Gastroesophageal sphincter (tissue), 4 donors: Measurements from ENCODE around the gene TMEM229B. TPM values are rescaled to one million over a fixed set of nuclear protein-coding genes. Genes with fewer than 3 reads are reported as not detected.

ENCODE experiments used
- ATAC-seq: fragments of 150-250 bp; one replicate; pipeline ENCODE4 v1.9.1; 2016; ENCODE audit warnings: mild to moderate bottlenecking, moderate library complexity
- H3K27ac ChIP-seq, 4 donors: fragments of 200-600 bp; sonication (generic) in 3 of 4; 1 replicate in 3 of 4; 2 replicates in 1 of 4; pipeline ENCODE4 v1.5.1; 2016 to 2019
- H3K27me3 ChIP-seq: fragments of 200-600 bp; sonication (generic); one replicate; pipeline ENCODE4 v1.5.1; 2019
- H3K36me3 ChIP-seq, 2 donors: fragments of 200-600 bp; sonication (generic); one replicate each; pipeline ENCODE4 v1.5.1; 2019; ENCODE audit warnings: control low read depth in 1 of 2
- H3K4me1 ChIP-seq, 3 donors: fragments of 200-600 bp; sonication (generic); 1 replicate in 2 of 3; 2 replicates in 1 of 3; pipeline ENCODE4 v1.5.1; 2016 to 2019; ENCODE audit warnings: control low read depth in 2 of 3
- H3K4me3 ChIP-seq, 2 donors: fragments of 200-600 bp; sonication (generic); one replicate each; pipeline ENCODE4 v1.5.1; 2019; ENCODE audit warnings: mild to moderate bottlenecking in 1 of 2, moderate library complexity in 1 of 2
- H3K9me3 ChIP-seq, 3 donors: fragments of 200-600 bp; sonication (generic); one replicate each; pipeline ENCODE4 v1.5.1; 2017 to 2019; ENCODE audit warnings: control low read depth in 2 of 3
- CTCF ChIP-seq, 4 experiments: fragments of 200-600 bp in 2 of 4; fragments of 450-650 bp in 2 of 4; sonication (generic) in 1 of 4; IDR thresholded peaks; one replicate each; pipeline ENCODE4 v1.5.1; 2017 to 2019; ENCODE audit warnings: antibody characterized with exemption in 4 of 4, mild to moderate bottlenecking in 2 of 4, moderate library complexity in 2 of 4
- EP300 ChIP-seq: sonication (generic); formaldehyde crosslinking; IDR thresholded peaks from one replicate; pipeline ENCODE4 v1.6.1; 2017; ENCODE audit warnings: antibody characterized with exemption, mild to moderate bottlenecking
- POLR2A ChIP-seq, 2 donors: fragments of 450-650 bp; IDR thresholded peaks; one replicate each; pipeline ENCODE4 v1.6.1; 2017; ENCODE audit warnings: antibody characterized with exemption in 2 of 2, mild to moderate bottlenecking in 2 of 2, moderate library complexity in 1 of 2
- POLR2AphosphoS5 ChIP-seq: sonication (generic); formaldehyde crosslinking; IDR thresholded peaks from one replicate; pipeline ENCODE4 v1.6.1; 2017; ENCODE audit warnings: antibody characterized with exemption
- WGBS, 2 donors: methylation state at CpG; one replicate each; pipeline ENCODE4 v1.1.5; 2018; ENCODE audit warnings: low coverage in 1 of 2; 5-methylcytosine and 5-hydroxymethylcytosine counted together
- total RNA-seq, 4 donors: library from RNA; depleted of rRNA; stranded (reverse); fragments of >200 nt; gene quantifications; one replicate each; pipeline ENCODE4 v1.1.0, GENCODE V29; 2016

The TMEM229B gene
- total RNA-seq, 4 donors from 2014 or later = 0.94 to 3.9 (median 2.5) TPM

GRCh38 chr14:67527756-67528155 lies 39.2 kb upstream of the TMEM229B start:
- Histone ChIP-seq H3K4me3 (no peak overlapping the region), H3K27ac (no peak overlapping the region), H3K27me3 (peaks cover 29% of the 10 kb centered on the region), H3K9me3 (no peaks in the 10 kb centered on the region), H3K36me3 (no peaks in the 10 kb centered on the region), H3K4me1 (peaks cover 0 to 9% (median 0%) of the 10 kb centered on the region in 3 donors)
- TF ChIP-seq POLR2A (IDR thresholded peaks at IDR 0.05) (no peak), CTCF (IDR thresholded peaks at IDR 0.05) (no peak), EP300 (no peak), POLR2AphosphoS5 (no peak)
- no peak for ATAC-seq
- WGBS, 2 donors = 69 to 100% methylated on average over 1 to 2 of the region's 5 CpGs

GRCh38 chr14:67526676-67527459 lies 38.3 kb upstream of the TMEM229B start:
- 87 to 98% methylated on average over 5 to 6 of the region's 8 CpGs for WGBS, 2 donors
- H3K4me3 ChIP-seq = no peak overlapping the region
- H3K36me3 ChIP-seq = no peaks in the 10 kb centered on the region
- peak; percentile 66 for ATAC-seq
- no peak overlapping the region for H3K27ac ChIP-seq
- no peak for TF ChIP-seq EP300
- peak; percentile 22 to 64 (median 55) for TF ChIP-seq CTCF (IDR thresholded peaks at IDR 0.05)
- TF ChIP-seq POLR2A (IDR thresholded peaks at IDR 0.05) = no peak
- no peak for TF ChIP-seq POLR2AphosphoS5
- no peaks in the 10 kb centered on the region for H3K9me3 ChIP-seq
- no peaks in the 10 kb centered on the region for H3K4me1 ChIP-seq
- peaks cover 38% of the 10 kb centered on the region for H3K27me3 ChIP-seq

- 35 to 50% methylated on average over 4 of the region's 6 CpGs for WGBS, 2 donors
- peaks cover 44% of the 10 kb centered on the region for H3K27me3 ChIP-seq
- no peak overlapping the region for H3K27ac ChIP-seq
- no peaks in the 10 kb centered on the region for H3K9me3 ChIP-seq
- TF ChIP-seq POLR2A (IDR thresholded peaks at IDR 0.05) (no peak), CTCF (IDR thresholded peaks at IDR 0.05) (no peak), EP300 (no peak), POLR2AphosphoS5 (no peak)
- H3K36me3 ChIP-seq = no peaks in the 10 kb centered on the region
- H3K4me1 ChIP-seq = no peaks in the 10 kb centered on the region
- H3K4me3 ChIP-seq = no peak overlapping the region
- no peak for ATAC-seq
Measured at GRCh38 chr14:67526181-67526580, 37.7 kb upstream of the TMEM229B start.

GRCh38 chr14:67525389-67525788 lies 36.9 kb upstream of the TMEM229B start:
- no peaks in the 10 kb centered on the region for H3K4me1 ChIP-seq
- no peak overlapping the region for H3K4me3 ChIP-seq
- no peaks in the 10 kb centered on the region for H3K36me3 ChIP-seq
- no peaks in the 10 kb centered on the region for H3K9me3 ChIP-seq
- no peak for ATAC-seq
- 56 to 78% methylated on average over 4 of the region's 4 CpGs for WGBS, 2 donors
- peaks cover 48% of the 10 kb centered on the region for H3K27me3 ChIP-seq
- H3K27ac ChIP-seq = no peak overlapping the region
- TF ChIP-seq POLR2A (IDR thresholded peaks at IDR 0.05) (no peak), POLR2AphosphoS5 (no peak), CTCF (IDR thresholded peaks at IDR 0.05) (no peak), EP300 (no peak)

- Histone ChIP-seq H3K36me3 (no peaks in the 10 kb centered on the region), H3K4me3 (no peak overlapping the region), H3K27me3 (peaks cover 55% of the 10 kb centered on the region), H3K9me3 (no peaks in the 10 kb centered on the region), H3K4me1 (no peaks in the 10 kb centered on the region), H3K27ac (no peak overlapping the region)
- no peak for TF ChIP-seq POLR2A (IDR thresholded peaks at IDR 0.05)
- no peak for ATAC-seq
- WGBS, 2 donors = 67 to 78% methylated on average over 3 of the region's 3 CpGs
Measured at GRCh38 chr14:67524634-67524963, 36.1 kb upstream of the TMEM229B start.
